ENCODE measurements around the gene DCAF8.

- no peak for TF ChIP-seq EZH2 (IDR thresholded peaks at IDR 0.05; ENCODE audit: insufficient read depth, poor library complexity, severe bottlenecking)
- no peak for TF ChIP-seq EZH2phosphoT487 (IDR thresholded peaks at IDR 0.05; ENCODE audit: insufficient read depth, low read depth)
Observed at GRCh38 chr1:160196143-160196542, 66.2 kb downstream of the DCAF8 start.

Measured in GM23248 (cell line).